Naive thymus-derived CD4-positive, alpha-beta T cell (primary cell): Measurements from ENCODE around the gene PROC. TPM values are rescaled to one million over a fixed set of nuclear protein-coding genes. Genes with fewer than 3 reads are reported as not detected.

Experiments
- ATAC-seq: fragments of 150-1000 bp; cut with Tn5 transposase; 2 replicates; pipeline ENCODE4 v1.10.0; 2021; ENCODE audit warnings: mild to moderate bottlenecking, moderate library complexity
- CTCF ChIA-PET: fragments of 350-600 bp; sonication (Branson Sonifier 250); formaldehyde crosslinking; loops from one replicate; lab custom pipeline; 2021; ENCODE audit warnings: antibody characterized with exemption; lab: Charles Lee
- POLR2A ChIA-PET: fragments of 350-600 bp; sonication (Branson Sonifier 250); formaldehyde crosslinking; loops from one replicate; lab custom pipeline; 2021; ENCODE audit warnings: antibody characterized with exemption, inconsistent platforms; lab: Charles Lee
- DNase-seq, 9 donors: peaks; one replicate each; pipeline versions ENCODE4 v3.0.0 to v3.0.0-alpha.2; 2020 to 2022; ENCODE audit warnings: mixed read lengths in 1 of 9
- H3K27ac ChIP-seq: one replicate; pipeline ENCODE4 v1.7.0; 2013; ENCODE audit warnings: mild to moderate bottlenecking, low read depth, low read length, moderate library complexity
- H3K27me3 ChIP-seq, 2 donors: one replicate each; pipeline ENCODE4 v1.7.0; 2013; ENCODE audit warnings: low read length in 2 of 2, mild to moderate bottlenecking in 2 of 2, moderate library complexity in 2 of 2; ENCODE audit not compliant: control insufficient read depth in 2 of 2, insufficient read depth in 2 of 2
- H3K36me3 ChIP-seq, 3 experiments: 1 replicate in 2 of 3; 2 replicates in 1 of 3; pipeline ENCODE4 v1.7.0; 2013; ENCODE audit warnings: low read length in 3 of 3, mild to moderate bottlenecking in 3 of 3, moderate library complexity in 1 of 3; ENCODE audit not compliant: insufficient read depth in 3 of 3, control insufficient read depth in 2 of 3
- H3K4me1 ChIP-seq, 2 donors: one replicate each; pipeline ENCODE4 v1.7.0; 2013; ENCODE audit warnings: low read length in 2 of 2, mild to moderate bottlenecking in 2 of 2, moderate library complexity in 1 of 2; ENCODE audit not compliant: control insufficient read depth in 2 of 2, insufficient read depth in 2 of 2
- H3K4me3 ChIP-seq: 2 replicates; pipeline ENCODE4 v1.7.0; 2013; ENCODE audit warnings: mild to moderate bottlenecking, low read length
- H3K9me3 ChIP-seq, 3 experiments: 1 replicate in 2 of 3; 2 replicates in 1 of 3; pipeline ENCODE4 v1.7.0; 2013; ENCODE audit warnings: low read length in 3 of 3; ENCODE audit not compliant: control insufficient read depth in 2 of 3
- H3K27ac Mint-ChIP-seq, 9 donors: one replicate each; pipeline ENCODE4 v1.8.0; 2020 to 2022; ENCODE audit warnings: mixed read lengths in 9 of 9, mild to moderate bottlenecking in 8 of 9, moderate library complexity in 5 of 9, inconsistent platforms in 2 of 9
- H3K27me3 Mint-ChIP-seq, 5 donors: one replicate each; pipeline ENCODE4 v1.8.0; 2021 to 2022; ENCODE audit warnings: mixed read lengths in 5 of 5, mild to moderate bottlenecking in 1 of 5
- H3K36me3 Mint-ChIP-seq, 5 donors: one replicate each; pipeline ENCODE4 v1.8.0; 2020 to 2022; ENCODE audit warnings: mixed read lengths in 5 of 5, mild to moderate bottlenecking in 3 of 5, inconsistent platforms in 1 of 5
- H3K4me1 Mint-ChIP-seq, 7 donors: one replicate each; pipeline ENCODE4 v1.8.0; 2020 to 2022; ENCODE audit warnings: mixed read lengths in 7 of 7, mild to moderate bottlenecking in 3 of 7, inconsistent platforms in 1 of 7
- H3K4me3 Mint-ChIP-seq, 10 donors: one replicate each; pipeline ENCODE4 v1.8.0; 2020 to 2022; ENCODE audit warnings: mild to moderate bottlenecking in 10 of 10, mixed read lengths in 10 of 10, moderate library complexity in 6 of 10, inconsistent platforms in 2 of 10
- H3K9me3 Mint-ChIP-seq, 11 donors: one replicate each; pipeline ENCODE4 v1.8.0; 2020 to 2022; ENCODE audit warnings: mixed read lengths in 11 of 11, mild to moderate bottlenecking in 4 of 11, inconsistent platforms in 1 of 11, moderate library complexity in 1 of 11
- intact Hi-C, 2 donors: fragments of 100-400 bp; cut with micrococcal nuclease; formaldehyde crosslinking; loops; one replicate each; pipeline ENCODE4 v1.15.1; 2023
- polyA plus RNA-seq, 2 donors: library from polyadenylated mRNA; unstranded; fragments of 300-500 nt; fragmentation: Illumina TruSeq; gene quantifications; one replicate each; pipeline ENCODE4 v1.2.3, GENCODE V29; 2021
- total RNA-seq, 6 experiments: library from RNA in 5 of 6; stranded (reverse) in 5 of 6; gene quantifications; 1 replicate in 5 of 6; 2 replicates in 1 of 6; pipeline ENCODE4 v1.2.3 and lab custom pipeline; 2021 to 2026

The PROC gene
- total and polyA plus RNA-seq, 7 experiments from 2014 or later: 0.64 TPM; not detected in 6

- Mint-ChIP-seq H3K36me3 (peaks cover 17 to 34% (median 29%) of the 10 kb centered on the region in 5 donors), H3K4me3 (peak overlapping the region in 1 of 10 donors; percentile 16), H3K27ac (no peak overlapping the region), H3K27me3 (no peaks in the 10 kb centered on the region), H3K4me1 (peaks cover 40 to 76% (median 70%) of the 10 kb centered on the region in 7 donors), H3K9me3 (peaks cover 4 to 24% (median 14%) of the 10 kb centered on the region in 11 donors)
- H3K9me3 ChIP-seq: peaks cover 0 to 16% (median 2%) of the 10 kb centered on the region in 3 experiments
- ATAC-seq (no peak), DNase-seq (no peak)
- H3K4me3 ChIP-seq: no peak overlapping the region
- no peaks in the 10 kb centered on the region for H3K27me3 ChIP-seq
- peaks cover 0 to 5% (median 0%) of the 10 kb centered on the region in 3 experiments for H3K36me3 ChIP-seq
- peaks cover 0 to 10% of the 10 kb centered on the region in 2 donors for H3K4me1 ChIP-seq
- POLR2A ChIA-PET: interaction anchor here (1.0 to 2.4 kb wide), 3 partner anchors 8 to 12 kb away, joined by 3 to 6 read pairs (median 6); partner anchors contain the start of gene MAP3K2
- CTCF ChIA-PET: no interaction called here
- no peak overlapping the region for H3K27ac ChIP-seq
- intact Hi-C loops: loop anchor here in 1 of 2 donors (1.0 kb wide), 1 partner anchor 13 kb away; no protein-coding TSS in a partner anchor
These were observed 39.5 kb upstream of the PROC start for GRCh38 chr2:127378720-127379119.

- ChIA-PET CTCF (no interaction called here), POLR2A (interaction anchor here (0.8 to 1.9 kb wide), 2 partner anchors 7 to 9 kb away, joined by 5 to 6 read pairs; no protein-coding TSS in a partner anchor)
- H3K4me1 ChIP-seq: peaks cover 0 to 10% of the 10 kb centered on the region in 2 donors
- DNase-seq (no peak), ATAC-seq (peak; percentile 21)
- H3K27me3 ChIP-seq: no peaks in the 10 kb centered on the region
- peaks cover 42 to 77% (median 69%) of the 10 kb centered on the region in 7 donors for H3K4me1 Mint-ChIP-seq
- H3K36me3 ChIP-seq: peaks cover 0 to 5% (median 0%) of the 10 kb centered on the region in 3 experiments
- no peak overlapping the region for H3K27ac ChIP-seq
- peaks cover 0 to 6% (median 0%) of the 10 kb centered on the region in 3 experiments for H3K9me3 ChIP-seq
- H3K27ac Mint-ChIP-seq: peak overlapping the region in 4 of 9 donors; percentile 1 to 38 (median 16)
- intact Hi-C loops: loop anchor here in 1 of 2 donors (10.0 kb wide), 4 partner anchors 85 to 645 kb away; partner anchors contain the start of genes ERCC3, SAP130 and SFT2D3
- H3K4me3 ChIP-seq: no peak overlapping the region
- peaks cover 0 to 13% (median 5%) of the 10 kb centered on the region in 11 donors for H3K9me3 Mint-ChIP-seq
- H3K27me3 Mint-ChIP-seq: no peaks in the 10 kb centered on the region
- peak overlapping the region in 4 of 10 donors; percentile 1 to 32 (median 8) for H3K4me3 Mint-ChIP-seq
- H3K36me3 Mint-ChIP-seq: peaks cover 9 to 29% (median 22%) of the 10 kb centered on the region in 5 donors
These were observed 38.4 kb upstream of the PROC start for GRCh38 chr2:127379712-127380355.

GRCh38 chr2:127381762-127382161, 36.5 kb upstream of the PROC start:
- no peak overlapping the region for H3K27ac ChIP-seq
- ATAC-seq (no peak), DNase-seq (no peak)
- CTCF ChIA-PET: no interaction called here
- POLR2A ChIA-PET: interaction anchor here (0.6 kb wide), 1 partner anchor 11 kb away, joined by 3 read pairs; no protein-coding TSS in a partner anchor
- H3K27me3 ChIP-seq: no peaks in the 10 kb centered on the region
- no peaks in the 10 kb centered on the region for H3K27me3 Mint-ChIP-seq
- intact Hi-C loops: loop anchor here in 1 of 2 donors (10.0 kb wide), 4 partner anchors 87 to 643 kb away; partner anchors contain the start of genes ERCC3, SAP130 and SFT2D3
- peaks cover 0 to under 1% (median 0%) of the 10 kb centered on the region in 3 experiments for H3K9me3 ChIP-seq
- peaks cover 0 to 20% (median 13%) of the 10 kb centered on the region in 5 donors for H3K36me3 Mint-ChIP-seq
- H3K36me3 ChIP-seq: peaks cover 0 to under 1% (median 0%) of the 10 kb centered on the region in 3 experiments
- peaks cover 0 to 4% (median 0%) of the 10 kb centered on the region in 11 donors for H3K9me3 Mint-ChIP-seq
- peaks cover 52 to 91% (median 82%) of the 10 kb centered on the region in 7 donors for H3K4me1 Mint-ChIP-seq
- no peak overlapping the region for H3K4me3 ChIP-seq
- H3K27ac Mint-ChIP-seq: peak overlapping the region in 3 of 9 donors; percentile 3 to 27 (median 15)
- peak overlapping the region in 4 of 10 donors; percentile 10 to 46 (median 12) for H3K4me3 Mint-ChIP-seq
- H3K4me1 ChIP-seq: peaks cover 15 to 19% of the 10 kb centered on the region in 2 donors

- peaks cover 0 to 1% (median 0%) of the 10 kb centered on the region in 5 donors for H3K27me3 Mint-ChIP-seq
- peak overlapping the region in 3 of 10 donors; percentile 12 to 54 (median 18) for H3K4me3 Mint-ChIP-seq
- Histone ChIP-seq H3K4me1 (peaks cover 17 to 19% of the 10 kb centered on the region in 2 donors), H3K4me3 (no peak overlapping the region), H3K9me3 (no peaks in the 10 kb centered on the region), H3K36me3 (peaks cover 0 to 3% (median 0%) of the 10 kb centered on the region in 3 experiments), H3K27me3 (no peaks in the 10 kb centered on the region), H3K27ac (no peak overlapping the region)
- peak overlapping the region in 4 of 9 donors; percentile 3 to 45 (median 18) for H3K27ac Mint-ChIP-seq
- ChIA-PET POLR2A (no interaction called here), CTCF (no interaction called here)
- intact Hi-C loops: loop anchor here in 1 of 2 donors (10.0 kb wide), 4 partner anchors 88 to 642 kb away; partner anchors contain the start of genes ERCC3, SAP130 and SFT2D3
- DNase-seq (no peak), ATAC-seq (no peak)
- H3K4me1 Mint-ChIP-seq: peaks cover 51 to 89% (median 80%) of the 10 kb centered on the region in 7 donors
- H3K36me3 Mint-ChIP-seq: peaks cover 0 to 16% (median 2%) of the 10 kb centered on the region in 5 donors
- H3K9me3 Mint-ChIP-seq: peaks cover 0 to 9% (median 0%) of the 10 kb centered on the region in 11 donors
These were observed 35.4 kb upstream of the PROC start for GRCh38 chr2:127382831-127383230.

GRCh38 chr2:127384529-127384928, 33.7 kb upstream of the PROC start:
- intact Hi-C loops: loop anchor here in 1 of 2 donors (10.0 kb wide), 4 partner anchors 90 to 640 kb away; partner anchors contain the start of genes ERCC3, SAP130 and SFT2D3
- Mint-ChIP-seq H3K9me3 (peaks cover 0 to 7% (median 0%) of the 10 kb centered on the region in 11 donors), H3K36me3 (peaks cover 0 to 14% (median 0%) of the 10 kb centered on the region in 5 donors), H3K27ac (peak overlapping the region in 5 of 9 donors; percentile 3 to 38 (median 33)), H3K27me3 (peaks cover 0 to 1% (median 0%) of the 10 kb centered on the region in 5 donors), H3K4me3 (peak overlapping the region in 7 of 10 donors; percentile 17 to 94 (median 62)), H3K4me1 (peaks cover 61 to 88% (median 84%) of the 10 kb centered on the region in 7 donors)
- no peaks in the 10 kb centered on the region for H3K9me3 ChIP-seq
- no peaks in the 10 kb centered on the region for H3K27me3 ChIP-seq
- CTCF ChIA-PET: no interaction called here
- no peak for DNase-seq
- peaks cover 0 to 3% (median 0%) of the 10 kb centered on the region in 3 experiments for H3K36me3 ChIP-seq
- no peak overlapping the region for H3K4me3 ChIP-seq
- no peak overlapping the region for H3K27ac ChIP-seq
- ATAC-seq: no peak
- POLR2A ChIA-PET: interaction anchor here (0.7 kb wide), 1 partner anchor 10 kb away, joined by 3 read pairs; no protein-coding TSS in a partner anchor
- H3K4me1 ChIP-seq: peaks cover 23 to 34% of the 10 kb centered on the region in 2 donors

GRCh38 chr2:127386246-127386645, 32.0 kb upstream of the PROC start:
- Histone ChIP-seq H3K27me3 (no peaks in the 10 kb centered on the region), H3K36me3 (peaks cover 0 to 3% (median 0%) of the 10 kb centered on the region in 3 experiments), H3K9me3 (no peaks in the 10 kb centered on the region), H3K4me3 (peak overlapping the region; percentile 62), H3K27ac (no peak overlapping the region), H3K4me1 (peaks cover 23 to 34% of the 10 kb centered on the region in 2 donors)
- peaks cover 0 to 7% (median 0%) of the 10 kb centered on the region in 11 donors for H3K9me3 Mint-ChIP-seq
- peak overlapping the region; percentile 83 to 98 (median 90) for H3K27ac Mint-ChIP-seq
- H3K27me3 Mint-ChIP-seq: peaks cover 0 to 1% (median 0%) of the 10 kb centered on the region in 5 donors
- DNase-seq (no peak), ATAC-seq (no peak)
- peaks cover 0 to 18% (median 0%) of the 10 kb centered on the region in 5 donors for H3K36me3 Mint-ChIP-seq
- ChIA-PET CTCF (no interaction called here), POLR2A (interaction anchor here (0.6 to 1.5 kb wide), 5 partner anchors 8 to 92 kb away, joined by 3 to 6 read pairs (median 4); partner anchors contain the start of gene ERCC3)
- intact Hi-C loops: loop anchor here (5.0 to 10.0 kb wide), 6 partner anchors 91 to 641 kb away; partner anchors contain the start of genes SAP130 (in 2 of the 2), ERCC3 (in 1 of the 2) and SFT2D3 (in 1 of the 2)
- H3K4me1 Mint-ChIP-seq: peaks cover 53 to 84% (median 79%) of the 10 kb centered on the region in 7 donors
- H3K4me3 Mint-ChIP-seq: peak overlapping the region; percentile 83 to 97 (median 90)
